Activated gamma-delta T cell treated with Interleukin-2 at 50 U/mL for 16 hours (primary cell): ENCODE results near the gene PHLDA2.
A peak's percentile ranks its signal among the peaks of the same experiment; 100 is the strongest.

Experiments used
- DNase-seq: peaks from one replicate; pipeline ENCODE4 v3.0.0-alpha.2; 2020

The PHLDA2 gene, protein sequence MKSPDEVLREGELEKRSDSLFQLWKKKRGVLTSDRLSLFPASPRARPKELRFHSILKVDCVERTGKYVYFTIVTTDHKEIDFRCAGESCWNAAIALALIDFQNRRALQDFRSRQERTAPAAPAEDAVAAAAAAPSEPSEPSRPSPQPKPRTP

DNA sequence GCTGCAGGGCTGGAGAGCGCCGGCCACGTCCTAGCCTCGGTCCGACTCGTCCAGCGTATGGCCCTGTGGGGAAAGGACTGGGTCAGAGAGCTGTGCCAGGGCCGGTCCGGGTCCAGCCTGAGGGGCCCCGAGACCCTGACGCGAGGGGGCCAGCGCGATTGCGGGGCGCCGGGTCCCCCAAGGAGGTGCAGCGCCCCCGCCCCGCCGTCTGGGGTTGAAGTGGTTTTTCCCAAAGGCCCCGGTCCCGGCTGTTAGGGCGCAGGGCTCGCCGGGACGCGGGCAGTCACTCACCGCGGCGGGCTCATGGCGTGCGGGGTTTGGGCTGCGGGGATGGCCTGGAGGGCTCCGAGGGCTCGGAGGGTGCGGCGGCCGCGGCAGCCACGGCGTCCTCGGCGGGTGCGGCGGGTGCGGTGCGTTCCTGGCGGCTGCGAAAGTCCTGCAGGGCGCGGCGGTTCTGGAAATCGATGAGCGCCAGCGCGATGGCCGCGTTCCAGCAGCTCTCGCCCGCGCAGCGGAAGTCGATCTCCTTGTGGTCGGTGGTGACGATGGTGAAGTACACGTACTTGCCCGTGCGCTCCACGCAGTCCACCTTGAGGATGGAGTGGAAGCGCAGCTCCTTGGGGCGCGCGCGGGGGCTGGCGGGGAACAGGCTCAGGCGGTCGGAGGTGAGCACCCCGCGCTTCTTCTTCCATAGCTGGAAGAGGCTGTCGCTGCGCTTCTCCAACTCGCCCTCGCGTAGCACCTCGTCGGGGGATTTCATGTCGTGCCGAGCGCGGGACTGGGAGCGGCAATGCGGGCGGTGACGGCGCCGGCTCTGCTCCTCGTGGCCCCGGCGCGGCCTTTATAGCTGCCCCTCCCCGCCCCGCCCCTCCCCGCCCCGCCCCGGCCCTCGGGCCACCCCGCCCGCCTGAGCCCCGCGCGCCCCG, at the start of gene PHLDA2:
TSS of gene PHLDA2 (minus strand) at position 816 of the 926 bp plus-strand sequence. CDS start at position 760, 56 bp downstream.
- peak; percentile 45 for DNase-seq

DNA sequence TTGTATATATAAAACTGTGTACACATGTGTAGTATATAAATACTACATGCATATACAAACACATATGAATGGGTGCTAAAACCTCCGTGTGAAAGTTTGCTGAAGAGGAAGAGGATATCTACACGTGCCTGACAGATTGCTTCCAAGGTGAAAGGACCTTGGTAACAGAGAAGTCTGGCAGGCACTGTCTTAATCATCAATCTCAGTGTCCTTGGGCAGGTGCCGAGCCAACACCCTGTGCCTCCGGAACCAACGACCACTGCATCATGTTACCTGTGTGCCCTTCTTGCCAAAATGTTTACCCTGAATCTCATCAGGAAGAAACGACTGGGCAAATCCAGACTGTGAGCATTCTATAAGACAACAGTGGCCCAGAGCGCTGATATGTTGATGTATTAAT, 47.9 kb upstream of the PHLDA2 start:
- no peak for DNase-seq

DNA sequence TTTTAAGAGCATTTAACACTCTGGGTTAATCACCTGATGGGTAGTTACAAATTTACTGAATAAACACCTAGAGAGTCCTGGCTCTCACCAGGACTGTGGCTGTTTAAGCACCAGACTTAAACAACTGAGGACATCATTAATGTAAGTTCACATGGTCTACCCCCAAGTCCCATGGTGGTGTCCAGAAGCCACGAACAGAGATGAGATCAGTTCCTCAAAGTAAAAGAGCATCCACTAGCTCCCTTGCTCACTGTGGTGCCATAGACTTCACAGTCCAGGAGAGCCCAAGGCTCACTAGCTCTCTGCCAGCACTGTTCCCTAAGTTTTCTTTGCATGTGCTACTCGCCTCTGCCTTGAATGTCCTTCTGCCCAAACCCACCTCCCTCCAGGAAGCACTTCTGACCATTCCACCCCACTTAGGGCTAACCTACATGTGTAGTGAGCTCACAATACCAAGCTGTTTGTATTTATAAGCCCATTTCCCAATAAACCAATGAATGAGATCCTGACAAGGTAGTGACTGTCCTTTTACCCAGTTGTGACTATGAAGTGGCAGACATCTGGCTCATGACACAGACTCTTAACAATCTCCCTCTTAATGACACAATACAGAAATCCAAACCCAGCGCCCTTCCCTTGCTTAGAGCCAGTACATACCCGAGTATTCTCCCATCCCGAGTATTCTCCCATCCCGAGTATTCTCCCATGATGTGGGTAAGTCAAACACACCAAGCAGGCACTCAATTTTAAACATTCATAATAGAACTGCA, 47.3 kb upstream of the PHLDA2 start:
- DNase-seq, result no peak

- peak; percentile 48 for DNase-seq
Observed at GRCh38 chr11:2975594-2975993, 46.4 kb upstream of the PHLDA2 start.

- DNase-seq, result no peak
Observed at GRCh38 chr11:2974272-2974671, 45.1 kb upstream of the PHLDA2 start.

DNA sequence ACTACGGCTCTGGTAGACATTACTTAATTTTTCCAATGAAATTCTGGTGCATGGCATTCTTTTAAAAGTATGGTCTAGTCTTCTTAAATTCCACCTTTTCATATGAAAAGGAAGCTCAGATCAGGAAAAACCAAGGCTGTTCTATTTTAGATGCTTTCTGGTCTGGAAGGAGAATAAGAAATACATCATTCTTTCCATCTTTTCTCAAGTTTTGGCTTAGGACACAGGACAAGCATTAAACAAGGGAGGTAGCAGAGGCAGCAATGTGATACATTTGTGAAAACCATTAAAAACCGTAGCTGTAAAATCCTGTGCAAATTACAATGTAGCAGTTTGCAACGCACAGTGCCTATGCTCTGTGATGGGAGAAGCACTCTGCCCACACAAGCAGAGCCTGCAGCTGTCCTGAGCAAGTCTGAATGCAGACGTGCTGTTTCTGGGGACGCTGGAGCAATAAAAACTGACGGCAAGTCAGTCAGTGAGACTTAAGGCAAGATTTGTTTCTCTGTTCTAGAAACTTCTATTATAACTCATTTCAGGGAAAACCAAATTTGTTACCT, 39.2 kb upstream of the PHLDA2 start:
- DNase-seq, result no peak

GRCh38 chr11:2964782-2965181, 35.6 kb upstream of the PHLDA2 start:
- DNase-seq, result no peak

- no peak for DNase-seq
Observed at GRCh38 chr11:2963761-2964160, 34.5 kb upstream of the PHLDA2 start.

GRCh38 chr11:2963112-2963754, 34.0 kb upstream of the PHLDA2 start:
- no peak for DNase-seq

DNA sequence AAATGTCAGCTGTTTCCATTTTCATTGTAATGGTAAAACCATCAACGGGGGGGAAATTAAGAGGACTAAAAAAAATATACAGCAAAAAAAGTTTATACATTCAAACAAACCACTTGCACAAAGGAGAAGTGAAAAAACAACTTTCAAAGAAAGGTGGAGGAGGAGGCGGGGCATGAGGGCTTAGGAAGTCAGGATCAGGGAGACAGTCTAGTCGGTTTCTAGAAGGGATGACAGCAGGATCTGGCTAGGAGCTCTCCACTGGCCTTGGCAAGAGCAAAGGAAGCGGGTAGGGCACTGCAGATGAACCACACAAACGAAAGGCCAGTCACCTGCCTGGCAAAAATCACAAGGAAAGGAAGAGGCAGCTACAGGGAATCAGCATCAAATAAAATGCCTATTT, 31.9 kb upstream of the PHLDA2 start:
- DNase-seq, result no peak

DNA sequence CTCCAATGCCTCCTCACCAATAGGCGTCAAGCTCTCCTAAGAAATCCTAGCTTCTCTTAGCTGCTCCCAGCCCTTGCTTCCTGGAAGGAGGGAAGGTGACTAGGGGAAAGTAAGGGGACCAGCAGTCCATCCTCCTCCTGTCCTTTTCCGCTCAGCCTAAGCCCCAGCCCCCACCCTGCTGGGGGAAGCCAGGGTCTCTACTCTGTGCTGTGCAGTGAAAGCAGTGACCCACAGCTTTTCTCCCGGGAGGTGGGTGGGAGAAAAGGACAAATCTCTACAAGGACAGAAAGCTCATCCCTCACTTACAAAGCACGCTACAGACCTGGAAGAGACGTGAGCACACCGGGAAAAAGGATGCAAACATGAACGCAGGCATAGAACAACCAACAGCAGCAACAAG, 30.9 kb upstream of the PHLDA2 start:
- no peak for DNase-seq

- DNase-seq, result no peak
Observed at GRCh38 chr11:2958251-2958650, 29.0 kb upstream of the PHLDA2 start.

DNA sequence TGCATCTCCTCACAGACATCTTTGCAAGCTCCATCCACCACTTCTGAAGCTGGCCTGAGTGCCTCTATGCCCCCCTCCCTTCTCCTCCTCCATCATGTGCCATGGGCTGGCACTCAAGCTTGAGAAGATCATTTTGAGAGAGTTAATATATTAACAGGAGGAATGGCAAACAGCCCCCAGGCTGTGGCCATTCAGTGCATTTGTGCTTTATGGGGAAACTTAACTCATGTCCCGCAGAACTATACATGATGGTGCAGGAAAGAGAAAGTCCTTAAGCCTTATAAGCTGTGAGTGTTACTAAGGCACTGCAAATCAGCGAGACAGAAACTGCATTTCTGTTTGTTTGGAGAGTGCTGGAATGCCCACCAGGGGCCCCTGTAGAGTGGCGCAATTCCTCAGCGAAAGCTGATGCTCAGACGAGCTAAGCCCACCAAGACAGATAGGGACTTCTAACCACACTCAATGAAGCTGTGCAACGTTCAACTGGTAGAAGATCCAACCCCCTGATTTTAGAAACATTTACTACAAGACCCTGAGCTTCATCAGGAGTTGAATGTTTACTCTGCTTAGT, 26.8 kb upstream of the PHLDA2 start:
- DNase-seq, result no peak

DNA sequence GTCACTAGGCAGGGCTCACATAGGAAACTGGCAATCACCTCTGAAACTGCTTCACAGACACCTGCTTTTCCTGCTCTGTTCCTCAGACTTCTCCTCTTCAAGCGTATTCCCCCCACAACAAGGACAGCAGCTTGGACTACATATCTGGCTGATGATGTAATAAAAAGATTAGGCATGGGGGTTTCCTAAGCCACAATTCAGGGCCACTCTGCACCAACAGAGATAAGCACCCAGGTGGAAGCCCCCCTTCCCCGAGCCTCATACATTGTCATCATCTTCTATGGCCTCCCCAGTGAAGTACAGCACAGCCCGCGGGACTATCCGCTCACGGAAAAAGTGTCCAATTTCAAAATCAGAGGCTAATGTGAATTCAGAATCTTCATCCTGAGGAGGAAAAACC, 25.0 kb upstream of the PHLDA2 start:
- DNase-seq, result no peak

GRCh38 chr11:2952290-2952689, 23.1 kb upstream of the PHLDA2 start:
- no peak for DNase-seq

GRCh38 chr11:2951231-2952110, 22.3 kb upstream of the PHLDA2 start:
- no peak for DNase-seq

DNA sequence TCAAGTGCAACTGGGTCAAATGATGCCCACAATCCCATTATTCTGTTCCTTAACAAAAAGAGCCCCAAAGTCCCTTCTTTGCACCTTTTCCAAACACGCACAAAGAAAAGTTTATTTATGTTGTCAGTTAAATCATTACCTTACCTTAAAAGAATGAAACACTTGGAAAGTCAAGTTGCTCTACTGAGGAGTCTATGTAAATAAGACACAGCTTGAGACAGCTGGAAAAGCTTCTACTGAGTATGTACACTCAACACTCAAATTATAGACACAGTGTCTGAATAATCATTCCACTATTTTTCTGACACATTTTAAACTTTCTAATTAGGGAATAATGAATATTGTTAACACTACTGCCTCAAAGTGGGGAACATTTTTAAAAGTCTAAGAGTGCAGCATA, 21.6 kb upstream of the PHLDA2 start:
- DNase-seq, result no peak

DNA sequence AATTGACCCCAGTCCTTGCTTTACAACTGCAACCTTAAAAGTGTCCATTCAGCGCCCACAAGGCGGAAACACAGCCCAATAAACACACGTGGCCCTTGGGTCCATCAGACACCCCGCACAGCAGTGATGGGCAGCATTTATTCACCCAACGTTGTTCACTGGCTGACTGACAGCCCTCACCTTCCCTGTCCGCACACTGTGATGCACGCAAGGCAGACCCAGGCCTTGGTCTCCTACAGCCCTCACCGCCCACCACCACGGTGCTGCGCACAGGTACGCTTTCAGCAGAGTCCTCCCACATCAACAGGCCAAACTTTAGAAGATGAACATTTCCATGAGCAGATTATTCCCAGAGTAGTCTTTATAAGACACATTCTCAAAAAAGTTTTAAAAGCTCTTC, 20.7 kb upstream of the PHLDA2 start:
- no peak for DNase-seq

GRCh38 chr11:2947744-2948143, 18.5 kb upstream of the PHLDA2 start:
- no peak for DNase-seq

GRCh38 chr11:2945757-2946287, 16.6 kb upstream of the PHLDA2 start:
- no peak for DNase-seq
